Left ventricle myocardium superior (tissue), 1 donor: Measurements from ENCODE around the gene ITPRIPL1. TPM values are rescaled to one million over a fixed set of nuclear protein-coding genes. Genes with fewer than 3 reads are reported as not detected.
"Not testable (repeated sequence)": the region's sequence is repeated elsewhere in the genome, so short reads cannot be mapped to it uniquely, and the experiment has no call there.

Experiments
- ATAC-seq: fragments of 200-7000 bp; cut with Tn5 transposase; one replicate; pipeline ENCODE4 v1.9.1; 2020; ENCODE audit warnings: mild to moderate bottlenecking, moderate library complexity
- DNase-seq: peaks from one replicate; pipeline ENCODE4 v3.0.0-alpha.2; 2020
- intact Hi-C: fragments of 100-400 bp; cut with micrococcal nuclease; formaldehyde crosslinking; loops from one replicate; pipeline ENCODE4 v1.11.0; 2022
- long read RNA-seq: library from polyadenylated mRNA; unstranded; transcript quantifications from one replicate; pipeline ENCODE4 v2.0.0, GENCODE V29; 2021
- total RNA-seq: library from RNA; stranded (reverse); fragmentation: NEBNext Ultra II Directional; extraction: Animal tissue kit (Norgen Biotek cat#: 25700); gene quantifications from one replicate; pipeline ENCODE4 v1.2.1, GENCODE V29; 2021
- donor health status: DM: no; HTN: yes; CAD: no; lungs with severe emphysema.

ITPRIPL1 gene
- total RNA-seq = 1.3 TPM
- long read RNA-seq, full-length matches to known transcripts = 8 of 9 reads
- long read RNA-seq, partial matches to known transcripts = 1 of 9 reads
- long read RNA-seq, other reads (novel, unspliced or antisense) = 0 of 9 reads

DNA sequence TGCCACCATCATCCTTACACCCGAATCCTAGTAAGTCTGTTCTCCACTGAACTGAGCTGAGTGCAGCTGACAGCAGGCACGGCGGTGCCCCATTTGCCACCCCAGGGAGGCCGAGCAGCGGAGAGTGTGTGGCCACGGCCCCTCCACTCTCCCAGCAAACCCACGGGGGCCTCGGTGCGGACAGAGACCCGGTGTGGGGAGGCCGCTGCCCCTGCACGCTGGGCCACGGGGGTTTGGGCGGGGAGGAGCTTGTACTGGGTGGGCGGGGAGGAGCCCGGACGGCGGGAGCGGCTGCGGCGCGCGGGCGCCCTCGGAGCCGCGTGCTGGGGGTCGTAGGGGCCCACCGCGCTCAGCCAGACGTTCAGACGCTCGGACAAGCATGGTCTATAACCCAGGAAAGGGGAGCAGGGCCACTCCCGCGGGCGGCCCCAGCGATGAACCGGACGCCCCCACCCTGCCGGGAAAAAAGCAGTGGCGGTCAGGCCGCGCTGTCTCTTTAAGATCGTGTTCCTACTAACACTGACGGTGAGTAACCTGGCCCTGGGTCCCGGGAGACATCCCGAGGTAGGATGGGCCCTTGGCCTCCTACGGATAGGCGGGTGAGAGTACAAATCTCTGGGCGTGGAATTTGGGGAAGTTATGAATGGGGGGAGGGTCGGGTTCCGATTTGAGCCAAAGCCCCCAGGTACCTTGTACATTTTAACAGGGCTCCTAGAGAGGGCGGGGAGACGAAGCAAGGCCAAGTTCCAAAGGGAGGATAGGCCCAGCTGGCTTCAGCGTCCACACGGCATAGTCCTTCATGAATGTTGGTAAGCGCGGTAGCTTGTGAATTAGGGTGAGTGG, at the start of gene ITPRIPL1:
TSS of gene ITPRIPL1 (plus strand) at position 277 of the 843 bp plus-strand sequence. CDS start at position 800, 523 bp downstream.
- ATAC-seq (peak; percentile 40), DNase-seq (peak; percentile 33)
- intact Hi-C loops = no loop called here

DNA sequence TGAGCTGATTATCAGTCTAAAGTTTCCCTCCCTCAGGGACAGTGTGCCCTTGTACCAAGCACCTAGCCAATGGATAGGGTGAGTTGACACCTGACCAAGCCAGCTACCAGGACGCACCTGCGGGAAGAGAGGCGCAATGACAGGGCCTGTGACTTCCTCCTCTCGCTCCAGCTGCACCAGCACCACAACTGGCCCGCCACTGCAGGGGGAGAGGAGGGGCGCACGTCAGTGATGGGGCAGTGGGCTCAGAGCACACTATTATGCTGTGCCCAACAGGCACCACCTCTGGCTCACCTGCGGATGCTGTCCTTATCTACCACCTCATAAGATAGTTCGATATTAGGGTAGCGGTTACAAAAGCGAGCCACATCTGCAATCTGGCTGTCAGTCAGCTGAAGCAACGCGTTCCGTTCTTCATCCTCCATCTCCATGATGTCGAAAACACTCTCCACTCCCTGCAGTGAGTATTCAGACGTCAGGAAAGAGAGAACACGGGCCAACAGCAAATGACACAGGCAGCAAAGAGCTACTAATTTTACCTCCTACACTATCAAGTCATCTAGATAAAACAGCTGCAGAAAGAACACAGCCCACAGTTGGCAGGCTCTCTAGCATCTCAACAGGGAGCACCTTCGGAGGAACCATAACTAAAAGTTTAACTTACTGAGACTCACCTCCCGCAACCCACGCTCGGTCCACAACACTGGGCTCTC, 48.2 kb upstream of the ITPRIPL1 start:
- ATAC-seq (no peak), DNase-seq (no peak)
- intact Hi-C loops = no loop called here

- intact Hi-C loops = no loop called here
- ATAC-seq (no peak), DNase-seq (no peak)
Measured at GRCh38 chr2:96287273-96287856, 37.8 kb upstream of the ITPRIPL1 start.

DNA sequence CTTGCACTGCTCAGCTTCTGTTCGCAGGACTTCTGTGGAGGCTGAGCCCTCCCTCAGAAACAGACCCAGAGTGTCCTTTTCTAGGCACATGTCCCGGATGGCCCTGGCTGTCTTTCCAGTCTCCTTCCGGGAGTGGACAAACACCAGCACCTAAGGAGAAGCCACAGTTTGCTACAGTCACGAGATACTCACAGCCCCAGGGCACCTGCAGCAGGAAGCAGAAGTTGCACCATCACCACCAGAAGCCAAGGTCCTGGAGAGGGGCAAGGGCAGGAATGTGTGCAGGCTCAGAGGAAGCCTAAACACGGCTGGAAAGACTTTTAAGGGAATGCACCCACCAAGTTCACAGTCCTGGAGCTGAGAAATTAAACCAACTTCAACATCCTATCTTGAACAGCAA, 33.4 kb upstream of the ITPRIPL1 start:
- ATAC-seq = no peak
- intact Hi-C loops = no loop called here
- DNase-seq = no peak

DNA sequence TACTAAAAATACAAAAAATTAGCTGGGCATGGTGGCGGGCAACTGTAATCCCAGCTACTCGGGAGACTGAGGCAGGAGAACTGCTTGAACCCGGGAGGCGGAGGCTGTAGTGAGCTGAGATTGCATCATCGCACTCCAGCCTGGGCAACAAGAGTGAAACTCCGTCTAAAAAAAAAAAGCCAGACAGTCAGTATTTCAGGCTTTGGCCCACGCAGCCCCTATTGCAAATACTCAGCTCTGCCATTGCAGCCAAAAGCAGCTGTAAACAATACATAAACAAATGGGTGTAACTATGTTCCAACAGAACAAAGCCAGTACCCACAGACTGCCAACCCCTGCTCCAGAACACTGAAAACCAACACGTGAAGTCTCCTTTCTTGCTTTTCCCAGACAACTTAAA, 30.8 kb upstream of the ITPRIPL1 start:
- ATAC-seq, intact Hi-C loops, DNase-seq: not testable (repeated sequence)

DNA sequence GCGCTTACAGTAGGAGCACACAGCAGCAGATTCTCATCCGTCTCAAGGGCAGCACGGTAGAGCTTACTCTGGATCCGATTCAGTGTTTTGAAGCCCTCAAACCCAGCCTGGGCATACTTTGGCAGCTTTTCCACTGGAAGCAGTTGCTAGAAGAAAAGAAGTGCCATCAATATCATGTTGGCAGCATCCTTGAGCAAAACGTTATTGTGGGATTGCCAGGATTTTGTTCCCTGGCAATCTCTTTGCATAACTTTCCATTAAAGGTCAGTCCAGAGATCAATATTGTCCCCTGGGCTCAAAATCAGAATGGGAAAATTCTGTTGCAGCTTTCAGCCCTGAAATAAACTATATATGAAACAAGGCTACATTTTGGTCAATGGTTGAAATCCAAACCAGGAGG, 28.2 kb upstream of the ITPRIPL1 start:
- no peak for DNase-seq
- no peak for ATAC-seq
- intact Hi-C loops = no loop called here

- DNase-seq = no peak
- intact Hi-C loops = no loop called here
- ATAC-seq = no peak
Measured at GRCh38 chr2:96301865-96302264, 23.3 kb upstream of the ITPRIPL1 start.

GRCh38 chr2:96304606-96305005, 20.5 kb upstream of the ITPRIPL1 start:
- intact Hi-C loops = no loop called here
- DNase-seq (no peak), ATAC-seq (no peak)

- intact Hi-C loops = no loop called here
- ATAC-seq (peak; percentile 99), DNase-seq (peak; percentile 93)
Measured at GRCh38 chr2:96305091-96305978, 19.8 kb upstream of the ITPRIPL1 start, which contains the start of gene SNRNP200. TSS of gene SNRNP200 (minus strand) at chr2:96305546. CDS start at chr2:96305437, 109 bp downstream.

GRCh38 chr2:96305979-96306308, 19.2 kb upstream of the ITPRIPL1 start:
- intact Hi-C loops = no loop called here
- DNase-seq = no peak
- ATAC-seq = peak; percentile 11

DNA sequence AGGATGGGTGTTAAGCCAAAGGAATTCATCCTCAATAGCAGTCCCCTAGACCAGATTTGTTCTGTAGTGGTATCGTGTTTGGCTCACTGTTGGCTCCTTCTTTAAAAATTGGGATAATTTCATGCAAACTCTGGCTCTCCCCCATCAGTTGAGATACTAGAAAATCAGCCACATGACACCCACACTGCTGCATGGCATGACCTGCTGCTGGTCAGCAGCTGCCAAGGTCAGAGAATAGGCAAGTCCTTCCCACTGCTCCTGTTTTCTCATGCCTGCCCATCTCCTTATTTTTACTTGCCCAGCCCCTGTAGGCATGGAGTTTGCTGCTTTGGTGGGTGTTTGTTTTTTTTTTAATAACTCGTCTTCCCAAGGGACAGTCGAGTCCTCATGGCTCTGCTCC, 18.7 kb upstream of the ITPRIPL1 start:
- intact Hi-C loops = no loop called here
- ATAC-seq (no peak), DNase-seq (no peak)

DNA sequence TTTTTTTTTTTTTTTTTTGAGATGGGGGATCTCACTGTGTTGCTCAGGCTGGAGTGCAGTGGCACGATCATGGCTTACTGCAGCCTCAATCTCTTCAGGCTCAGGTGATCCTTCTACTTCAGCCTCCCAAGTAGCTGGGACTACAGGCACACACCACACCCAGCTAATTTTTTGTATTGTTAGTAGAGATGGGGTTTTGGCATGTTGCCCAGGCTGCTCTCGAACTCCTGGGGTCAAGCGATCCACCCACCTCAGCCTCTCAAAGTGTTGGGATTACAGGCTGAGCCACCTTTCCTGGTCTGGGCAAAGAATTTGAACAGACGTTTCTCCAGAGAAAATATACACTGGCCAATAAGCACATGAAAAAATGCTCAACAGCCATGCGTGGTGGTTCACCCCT, 16.9 kb upstream of the ITPRIPL1 start:
- no peak for ATAC-seq
- intact Hi-C loops = no loop called here
- DNase-seq = no peak

GRCh38 chr2:96315005-96315399, 10.1 kb upstream of the ITPRIPL1 start:
- intact Hi-C loops = no loop called here
- ATAC-seq (no peak), DNase-seq (no peak)

- no peak for DNase-seq
- intact Hi-C loops = no loop called here
- ATAC-seq = no peak
Measured at GRCh38 chr2:96315400-96316071, 9.6 kb upstream of the ITPRIPL1 start.

DNA sequence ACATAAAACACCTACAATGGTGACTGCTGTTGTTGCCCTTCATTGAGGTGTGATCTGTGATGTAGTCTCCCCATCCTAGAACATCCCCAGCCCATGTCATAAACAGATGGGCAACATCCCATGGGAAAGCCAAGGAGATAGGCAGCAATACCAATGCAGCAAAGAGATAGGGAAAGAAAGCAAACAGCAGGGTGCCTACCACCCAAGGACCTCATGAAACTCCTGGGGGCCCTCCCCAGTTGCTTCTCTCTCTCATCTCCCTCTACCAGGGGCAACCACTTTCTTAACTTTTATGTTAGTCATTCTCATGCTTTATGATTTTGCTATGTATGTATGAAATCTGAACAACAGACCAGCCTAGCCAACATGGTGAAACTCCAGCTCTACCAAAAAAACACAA, 8.1 kb upstream of the ITPRIPL1 start:
- intact Hi-C loops = no loop called here
- ATAC-seq (no peak), DNase-seq (no peak)

DNA sequence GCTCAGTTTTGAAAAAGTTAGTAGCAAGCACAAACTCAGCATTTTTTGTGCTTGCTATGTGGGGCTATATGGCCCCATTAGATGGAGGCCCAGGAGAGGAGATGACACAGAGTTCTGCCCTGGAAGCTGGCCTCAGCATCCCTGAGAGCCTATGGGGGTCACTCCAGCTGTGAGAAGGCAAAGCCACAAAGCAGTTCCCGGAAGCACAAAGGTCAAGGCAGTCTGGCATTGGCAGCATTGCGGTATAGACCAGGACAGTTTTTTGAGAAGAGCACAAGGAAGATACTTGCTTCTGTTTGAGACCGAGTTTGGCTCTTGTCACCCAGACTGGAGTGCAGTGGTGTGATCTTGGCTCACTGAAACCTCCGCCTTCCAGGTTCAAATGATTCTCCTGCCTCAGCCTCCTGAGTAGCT, 7.5 kb upstream of the ITPRIPL1 start:
- DNase-seq (no peak), ATAC-seq (no peak)
- intact Hi-C loops = no loop called here

- no peak for ATAC-seq
- intact Hi-C loops = no loop called here
- no peak for DNase-seq
Measured at GRCh38 chr2:96318723-96319122, 6.4 kb upstream of the ITPRIPL1 start.

- intact Hi-C loops = no loop called here
- ATAC-seq (no peak), DNase-seq (no peak)
Measured at GRCh38 chr2:96319396-96319795, 5.7 kb upstream of the ITPRIPL1 start.

GRCh38 chr2:96320326-96320725, 4.8 kb upstream of the ITPRIPL1 start:
- DNase-seq (no peak), ATAC-seq (no peak)
- intact Hi-C loops = no loop called here
